SK-N-SH (cell line): ENCODE results near the gene PRDM13. TPM values are rescaled to one million over a fixed set of nuclear protein-coding genes. Genes with fewer than 3 reads are reported as not detected.
"Not testable (repeated sequence)": the region's sequence is repeated elsewhere in the genome, so short reads cannot be mapped to it uniquely, and the experiment has no call there.

Experiments used
- CTCF ChIA-PET: fragments of 300-600, 350-600 bp; formaldehyde crosslinking; extraction: SDS; loops from one replicate; lab custom pipeline; 2021; lab: Yijun Ruan, JAX
- POLR2A ChIA-PET: fragments of 350-600 bp; sonication (Branson Sonifier 250); formaldehyde crosslinking; extraction: SDS; loops from one replicate; lab custom pipeline; 2020; ENCODE audit warnings: antibody characterized with exemption, inconsistent platforms; lab: Yijun Ruan, JAX
- DNase-seq: peaks from one replicate; pipeline ENCODE4 v3.0.0; 2012
- H2AFZ ChIP-seq: fragments of 200-600 bp; sonication (generic); 2 replicates; pipeline ENCODE4 v1.8.1; 2016; ENCODE audit warnings: antibody characterized with exemption, mild to moderate bottlenecking, low read depth
- H3F3A ChIP-seq: fragments of 200-600 bp; sonication (generic); replicated peaks from 2 replicates; pipeline ENCODE3; 2016; ENCODE audit warnings: antibody characterized with exemption, mild to moderate bottlenecking; ENCODE audit not compliant: insufficient read depth
- H3K27ac ChIP-seq, 2 experiments: fragments of 200-500 bp in 1 of 2; fragments of 200-600 bp in 1 of 2; sonication (Bioruptor generic) in 1 of 2; sonication (generic), shearing (Covaris generic) in 1 of 2; 2 replicates each; pipeline versions ENCODE4 v1.5.1 to v1.6.1; 2014 to 2016; ENCODE audit warnings: low read depth in 2 of 2, inconsistent platforms in 1 of 2, low read length in 1 of 2, mild to moderate bottlenecking in 1 of 2, mixed read lengths in 1 of 2
- H3K27me3 ChIP-seq: fragments of 200-600 bp; sonication (generic), shearing (Covaris generic); 2 replicates; pipeline ENCODE4 v1.6.1; 2016; ENCODE audit warnings: mixed run types; ENCODE audit not compliant: insufficient read depth
- H3K36me3 ChIP-seq, 2 experiments: fragments of 200-500 bp in 1 of 2; fragments of 200-600 bp in 1 of 2; sonication (Bioruptor generic) in 1 of 2; sonication (generic) in 1 of 2; replicated peaks in 1 of 2; 2 replicates each; pipeline versions ENCODE3 to v1.5.1; 2014 to 2016; ENCODE audit warnings: low read length in 1 of 2, mild to moderate bottlenecking in 1 of 2; ENCODE audit not compliant: insufficient read depth in 2 of 2, control insufficient read depth in 1 of 2
- H3K4me1 ChIP-seq, 2 experiments: fragments of 200-500 bp in 1 of 2; fragments of 200-600 bp in 1 of 2; sonication (Bioruptor generic) in 1 of 2; sonication (generic), shearing (Covaris generic) in 1 of 2; 2 replicates each; pipeline versions ENCODE4 v1.5.1 to v1.6.1; 2014 to 2016; ENCODE audit warnings: low read depth in 1 of 2, low read length in 1 of 2, mixed run types in 1 of 2; ENCODE audit not compliant: insufficient read depth in 2 of 2, control insufficient read depth in 1 of 2
- H3K4me2 ChIP-seq: fragments of 200-600 bp; sonication (generic), shearing (Covaris generic); 2 replicates; pipeline ENCODE4 v1.6.1; 2017; ENCODE audit warnings: mixed run types
- H3K4me3 ChIP-seq, 2 experiments: fragments of 200-500 bp in 1 of 2; fragments of 200-600 bp in 1 of 2; sonication (Bioruptor generic) in 1 of 2; sonication (generic), shearing (Covaris generic) in 1 of 2; 2 replicates each; pipeline versions ENCODE4 v1.5.1 to v1.8.1; 2014 to 2016; ENCODE audit warnings: low read depth in 2 of 2, inconsistent platforms in 1 of 2, low read length in 1 of 2, mild to moderate bottlenecking in 1 of 2, mixed read lengths in 1 of 2, moderate library complexity in 1 of 2
- H3K79me2 ChIP-seq: fragments of 200-600 bp; sonication (generic); 2 replicates; pipeline ENCODE4 v1.8.1; 2017; ENCODE audit warnings: mild to moderate bottlenecking; ENCODE audit not compliant: insufficient read depth
- H3K9ac ChIP-seq: fragments of 200-600 bp; sonication (generic); 2 replicates; pipeline ENCODE4 v1.6.1; 2017; ENCODE audit warnings: mixed run types
- H3K9me2 ChIP-seq: fragments of 200-600 bp; sonication (generic); 2 replicates; pipeline ENCODE4 v1.6.1; 2017; ENCODE audit warnings: mixed run types
- H3K9me3 ChIP-seq: fragments of 200-600 bp; sonication (generic); 2 replicates; pipeline ENCODE4 v1.6.1; 2017; ENCODE audit warnings: mixed run types, mild to moderate bottlenecking, moderate library complexity
- H4K20me1 ChIP-seq: fragments of 200-600 bp; sonication (generic); 2 replicates; pipeline ENCODE4 v1.6.1; 2017; ENCODE audit warnings: mild to moderate bottlenecking, mixed run types; ENCODE audit not compliant: insufficient read depth
- CTCF ChIP-seq: fragments of 200-600 bp; sonication (generic); IDR thresholded peaks from 2 replicates; pipeline ENCODE4 v1.6.1; 2017; ENCODE audit warnings: antibody characterized with exemption, mild to moderate bottlenecking, moderate library complexity
- IRF3 ChIP-seq: fragments of 150-350 bp; IDR thresholded peaks from 2 replicates; pipeline ENCODE4 v1.6.1; 2016; ENCODE audit warnings: mild to moderate bottlenecking, low read depth, low read length
- JUND ChIP-seq: IDR thresholded peaks from 2 replicates; pipeline ENCODE4 v1.4.0; 2012
- RCOR1 ChIP-seq: fragments of 150-350 bp; IDR thresholded peaks from 2 replicates; pipeline ENCODE4 v1.6.1; 2017; ENCODE audit warnings: antibody characterized with exemption, low read length
- RFX5 ChIP-seq: IDR thresholded peaks from 2 replicates; pipeline ENCODE4 v1.6.1; 2012; ENCODE audit warnings: mild to moderate bottlenecking, improper control_type of control experiment, low read length
- RXRA ChIP-seq: IDR thresholded peaks from 2 replicates; pipeline ENCODE4 v1.4.0; 2012; ENCODE audit warnings: low read depth, mild to moderate bottlenecking, borderline replicate concordance
- SIN3A ChIP-seq: IDR thresholded peaks from 2 replicates; pipeline ENCODE4 v1.6.1; 2012; ENCODE audit warnings: low read depth, mild to moderate bottlenecking, low read length, moderate library complexity, borderline replicate concordance
- TCF12 ChIP-seq: IDR thresholded peaks from 2 replicates; pipeline ENCODE4 v1.4.0; 2012
- USF1 ChIP-seq: IDR thresholded peaks from 2 replicates; pipeline ENCODE4 v1.4.0; 2012; ENCODE audit warnings: low read depth, borderline replicate concordance
- USF2 ChIP-seq: fragments of 150-350 bp; IDR thresholded peaks from 2 replicates; pipeline ENCODE4 v1.6.1; 2017; ENCODE audit warnings: antibody characterized with exemption, low read length, low read depth, borderline replicate concordance
- WGBS: methylation state at CpG from one replicate; pipeline ENCODE4 v1.1.6; 2017; ENCODE audit warnings: low lambda C conversion rate; 5-methylcytosine and 5-hydroxymethylcytosine counted together
- polyA plus RNA-seq, 3 experiments: library from polyadenylated mRNA; depleted of rRNA; stranded (reverse); fragments of >200 nt; gene quantifications; 2 replicates each; pipeline ENCODE4 v1.2.3, GENCODE V29; 2012

The PRDM13 gene
- polyA plus RNA-seq, 1 of the 3 experiments (the other 2 are of a cell fraction) = 0.02 TPM

- TF ChIP-seq SIN3A (no peak), USF2 (no peak), IRF3 (no peak), TCF12 (no peak), RCOR1 (no peak), RFX5 (no peak), JUND (no peak), USF1 (no peak), CTCF (no peak), RXRA (no peak)
- no peak overlapping the region for H2AFZ ChIP-seq
- no peaks in the 10 kb centered on the region for H3K9me3 ChIP-seq
- no peak overlapping the region for H3K4me2 ChIP-seq
- H3K4me3 ChIP-seq = no peak overlapping the region
- no peak for DNase-seq
- CTCF ChIA-PET = interaction anchor here (1.3 to 1.8 kb wide), 3 partner anchors 11 to 153 kb away, joined by 4 to 6 read pairs (median 4); no protein-coding TSS in a partner anchor
- H3K79me2 ChIP-seq = no peaks in the 10 kb centered on the region
- no peak overlapping the region for H3K9ac ChIP-seq
- H4K20me1 ChIP-seq = no peaks in the 10 kb centered on the region
- no peak overlapping the region for H3K27ac ChIP-seq
- POLR2A ChIA-PET = no interaction called here
- no peaks in the 10 kb centered on the region for H3F3A ChIP-seq
- H3K4me1 ChIP-seq = peaks cover 0 to 12% of the 10 kb centered on the region in 2 experiments; a peak in 1 of 4 replicates
- WGBS = 0% methylated on average over 1 of the region's 1 CpG
- H3K36me3 ChIP-seq = no peaks in the 10 kb centered on the region
- peaks cover 65% of the 10 kb centered on the region for H3K27me3 ChIP-seq
- no peaks in the 10 kb centered on the region for H3K9me2 ChIP-seq
Measured at GRCh38 chr6:99592900-99593299, 13.7 kb upstream of the PRDM13 start.

GRCh38 chr6:99594696-99595095 lies 11.9 kb upstream of the PRDM13 start:
- H3K9me3 ChIP-seq, H3K36me3 ChIP-seq, H3K9ac ChIP-seq, H3K4me3 ChIP-seq, H2AFZ ChIP-seq, POLR2A ChIA-PET, H3K4me2 ChIP-seq, DNase-seq, CTCF ChIA-PET, H4K20me1 ChIP-seq, H3K27ac ChIP-seq, H3F3A ChIP-seq, H3K4me1 ChIP-seq, H3K9me2 ChIP-seq, H3K79me2 ChIP-seq: not testable (repeated sequence)
- H3K27me3 ChIP-seq = peaks cover 64% of the 10 kb centered on the region
- under 1% methylated on average over 8 of the region's 8 CpGs for WGBS
